Ovary (tissue), 9 donors: ENCODE measurements around the gene ARFGAP3. TPM values are rescaled to one million over a fixed set of nuclear protein-coding genes. Genes with fewer than 3 reads are reported as not detected.

ENCODE experiments used
- DNase-seq, 5 donors: peaks; one replicate each; pipeline ENCODE4 v3.0.0-alpha.2; 2019 to 2020
- H3K27ac ChIP-seq, 2 donors: fragments of 200-600 bp; one replicate each; pipeline versions ENCODE4 v1.5.1 to v1.8.0; 2019 to 2022
- H3K27me3 ChIP-seq: fragments of 200-600 bp; one replicate; pipeline ENCODE4 v1.8.0; 2022
- H3K36me3 ChIP-seq: fragments of 200-600 bp; sonication (generic); one replicate; pipeline ENCODE4 v1.5.1; 2019
- H3K4me1 ChIP-seq: one replicate; pipeline ENCODE4 v1.8.1; 2013; ENCODE audit warnings: mild to moderate bottlenecking, moderate library complexity; ENCODE audit not compliant: insufficient read depth
- H3K4me3 ChIP-seq: fragments of 200-600 bp; sonication (generic); one replicate; pipeline ENCODE4 v1.5.1; 2017
- H3K9me3 ChIP-seq, 2 donors: fragments of 200-600 bp in 1 of 2; sonication (generic) in 1 of 2; one replicate each; pipeline versions ENCODE4 v1.5.1 to v1.8.1; 2013 to 2019; ENCODE audit warnings: mild to moderate bottlenecking in 1 of 2, moderate library complexity in 1 of 2
- CTCF ChIP-seq, 3 donors: fragments of 450-650 bp in 2 of 3; fragments of 200-600 bp in 1 of 3; IDR thresholded peaks; one replicate each; pipeline versions ENCODE4 v1.5.1 to v1.8.0; 2016 to 2022; ENCODE audit warnings: antibody characterized with exemption in 3 of 3, mild to moderate bottlenecking in 1 of 3
- EP300 ChIP-seq: sonication (generic); formaldehyde crosslinking; IDR thresholded peaks from one replicate; pipeline ENCODE4 v1.6.1; 2017; ENCODE audit warnings: antibody characterized with exemption
- POLR2A ChIP-seq: fragments of 450-650 bp; IDR thresholded peaks from one replicate; pipeline ENCODE4 v1.6.1; 2017; ENCODE audit warnings: antibody characterized with exemption, mild to moderate bottlenecking, moderate library complexity
- WGBS, 3 donors: extraction: QIAGEN DNeasy Blood & Tissue Kit in 1 of 3; methylation state at CpG; one replicate each; pipeline versions ENCODE4 v1.1.5 to v1.1.7; 2013 to 2017; 5-methylcytosine and 5-hydroxymethylcytosine counted together
- intact Hi-C, 4 donors: fragments of 100-400 bp; cut with DNase I; formaldehyde crosslinking; loops; one replicate each; pipeline versions ENCODE4 v1.11.0 to v1.15.1; 2022 to 2023
- polyA plus RNA-seq, 2 donors: library from polyadenylated mRNA; stranded (reverse); fragments of 200-250 nt in 1 of 2; fragments of 350-450 nt in 1 of 2; fragmentation: Illumina TruSeq in 1 of 2; extraction: RNeasy Lipid Tissue Mini Kit (QIAGEN cat#74804) in 1 of 2; gene quantifications; one replicate each; pipeline ENCODE4 v1.2.3, GENCODE V29; 2013 to 2014
- total RNA-seq, 7 donors: library from RNA; depleted of rRNA in 2 of 7; stranded (reverse); fragments of >200 nt in 2 of 7; fragmentation: NEBNext Ultra II Directional in 3 of 7; extraction: Animal tissue kit (Norgen Biotek cat#: 25700) in 3 of 7; gene quantifications; one replicate each; pipeline versions ENCODE4 v1.1.0 to v1.2.4, GENCODE V29; 2016 to 2023
- donor health status: DM: no; HTN: no; CAD: no; lungs with moderate emphysema.
- donor health status: DM: no; HTN: no; CAD: no.
- donor health status: Bipolar disorder and iron deficiency.
- donor health status: DM: yes; HTN: yes; CAD: no.
- donor health status: DM: no; HTN: no; CAD: no.
- donor health status: DM: yes; HTN: yes; CAD: no.

The ARFGAP3 gene
- total and polyA plus RNA-seq, 9 donors, result 21.6 to 47.8 (median 39.2) TPM

- Histone ChIP-seq H3K9me3 (no peaks in the 10 kb centered on the region), H3K36me3 (no peaks in the 10 kb centered on the region), H3K4me3 (no peak overlapping the region), H3K4me1 (peaks cover 1% of the 10 kb centered on the region), H3K27me3 (no peaks in the 10 kb centered on the region), H3K27ac (no peak overlapping the region)
- TF ChIP-seq CTCF (IDR thresholded peaks at IDR 0.05) (peak in 2 of 3 donors; percentile 59 to 64), EP300 (no peak)
- DNase-seq, result no peak
- intact Hi-C loops, result no loop called here
- WGBS, 3 donors, result 26 to 68% (median 53%) methylated on average over 9 of the region's 9 CpGs
These were observed 36.9 kb downstream of the ARFGAP3 start for GRCh38 chr22:42820045-42820763.

GRCh38 chr22:42819412-42820044 is 37.5 kb downstream of the ARFGAP3 start:
- no peak for TF ChIP-seq EP300
- TF ChIP-seq POLR2A, result no peak
- TF ChIP-seq CTCF (IDR thresholded peaks at IDR 0.05), result no peak
- intact Hi-C loops, result loop anchor here in 2 of 4 donors (5.0 kb wide), 2 partner anchors 152 to 157 kb away; no protein-coding TSS in a partner anchor
- 72 to 73% (median 73%) methylated on average over 9 of the region's 9 CpGs for WGBS, 3 donors
- H3K9me3 ChIP-seq, result no peaks in the 10 kb centered on the region
- no peak overlapping the region for H3K27ac ChIP-seq
- H3K4me1 ChIP-seq, result peaks cover 1% of the 10 kb centered on the region
- no peaks in the 10 kb centered on the region for H3K27me3 ChIP-seq
- no peak for DNase-seq
- H3K36me3 ChIP-seq, result no peaks in the 10 kb centered on the region
- H3K4me3 ChIP-seq, result no peak overlapping the region

- H3K36me3 ChIP-seq, result no peaks in the 10 kb centered on the region
- peaks cover 1% of the 10 kb centered on the region for H3K4me1 ChIP-seq
- no peaks in the 10 kb centered on the region for H3K27me3 ChIP-seq
- no peak overlapping the region for H3K27ac ChIP-seq
- 56 to 64% (median 60%) methylated on average over 3 of the region's 3 CpGs for WGBS, 3 donors
- H3K9me3 ChIP-seq, result no peaks in the 10 kb centered on the region
- TF ChIP-seq POLR2A, result no peak
- intact Hi-C loops, result loop anchor here in 2 of 4 donors (5.0 kb wide), 2 partner anchors 150 to 155 kb away; no protein-coding TSS in a partner anchor
- no peak overlapping the region for H3K4me3 ChIP-seq
- DNase-seq, result no peak
These were observed 39.5 kb downstream of the ARFGAP3 start for GRCh38 chr22:42817556-42817955.

- Histone ChIP-seq H3K4me3 (no peak overlapping the region), H3K27me3 (no peaks in the 10 kb centered on the region), H3K36me3 (no peaks in the 10 kb centered on the region), H3K4me1 (peaks cover 1% of the 10 kb centered on the region), H3K27ac (no peak overlapping the region), H3K9me3 (no peaks in the 10 kb centered on the region)
- DNase-seq, result no peak
- WGBS, 3 donors, result 90 to 95% (median 90%) methylated on average over 3 of the region's 3 CpGs
- TF ChIP-seq CTCF (IDR thresholded peaks at IDR 0.05), result no peak
- no peak for TF ChIP-seq POLR2A
- TF ChIP-seq EP300, result no peak
- intact Hi-C loops, result loop anchor here in 2 of 4 donors (5.0 kb wide), 2 partner anchors 149 to 154 kb away; no protein-coding TSS in a partner anchor
These were observed 40.7 kb downstream of the ARFGAP3 start for GRCh38 chr22:42816336-42816735.

GRCh38 chr22:42814616-42815015 is 42.5 kb downstream of the ARFGAP3 start:
- Histone ChIP-seq H3K27me3 (no peaks in the 10 kb centered on the region), H3K4me1 (no peaks in the 10 kb centered on the region), H3K36me3 (no peaks in the 10 kb centered on the region), H3K9me3 (no peaks in the 10 kb centered on the region), H3K4me3 (no peak overlapping the region), H3K27ac (no peak overlapping the region)
- DNase-seq, result no peak
- 82 to 90% (median 82%) methylated on average over 2 of the region's 2 CpGs for WGBS, 3 donors
- intact Hi-C loops, result loop anchor here in 2 of 4 donors (5.0 kb wide), 2 partner anchors 147 to 152 kb away; no protein-coding TSS in a partner anchor
- no peak for TF ChIP-seq POLR2A
- no peak for TF ChIP-seq EP300
- TF ChIP-seq CTCF (IDR thresholded peaks at IDR 0.05), result no peak
